Stimulated activated CD4-positive, alpha-beta T cell treated with anti-CD3 and anti-CD28 coated beads, Interleukin-4, amount 100 ng/mL, for 4 hours (primary cell): Measurements from ENCODE around the gene AP3S2.

Experiments used
- DNase-seq, 2 experiments: peaks; one replicate each; pipeline ENCODE4 v3.0.0-alpha.2; 2020

AP3S2 gene

DNA sequence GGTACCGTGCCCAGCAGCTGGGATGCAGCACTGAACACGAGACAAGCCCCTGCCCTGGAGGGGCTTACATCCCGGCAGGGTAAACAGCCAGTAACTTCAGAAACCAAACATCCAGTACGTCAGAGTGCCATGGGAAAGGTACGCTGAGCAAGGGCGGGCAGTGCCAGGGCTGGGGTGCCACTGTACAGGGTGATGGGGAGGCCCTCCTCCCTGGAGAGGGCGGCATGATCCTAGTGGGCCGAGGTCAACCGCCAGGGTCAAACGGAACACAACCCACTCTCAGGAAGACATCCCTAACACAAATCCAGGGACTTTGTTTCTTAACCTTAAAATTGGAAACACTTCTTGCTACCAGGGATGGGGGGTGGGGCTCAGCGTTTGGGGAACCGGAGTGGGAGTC lies 63.2 kb downstream of the AP3S2 start:
- no peak for DNase-seq

DNA sequence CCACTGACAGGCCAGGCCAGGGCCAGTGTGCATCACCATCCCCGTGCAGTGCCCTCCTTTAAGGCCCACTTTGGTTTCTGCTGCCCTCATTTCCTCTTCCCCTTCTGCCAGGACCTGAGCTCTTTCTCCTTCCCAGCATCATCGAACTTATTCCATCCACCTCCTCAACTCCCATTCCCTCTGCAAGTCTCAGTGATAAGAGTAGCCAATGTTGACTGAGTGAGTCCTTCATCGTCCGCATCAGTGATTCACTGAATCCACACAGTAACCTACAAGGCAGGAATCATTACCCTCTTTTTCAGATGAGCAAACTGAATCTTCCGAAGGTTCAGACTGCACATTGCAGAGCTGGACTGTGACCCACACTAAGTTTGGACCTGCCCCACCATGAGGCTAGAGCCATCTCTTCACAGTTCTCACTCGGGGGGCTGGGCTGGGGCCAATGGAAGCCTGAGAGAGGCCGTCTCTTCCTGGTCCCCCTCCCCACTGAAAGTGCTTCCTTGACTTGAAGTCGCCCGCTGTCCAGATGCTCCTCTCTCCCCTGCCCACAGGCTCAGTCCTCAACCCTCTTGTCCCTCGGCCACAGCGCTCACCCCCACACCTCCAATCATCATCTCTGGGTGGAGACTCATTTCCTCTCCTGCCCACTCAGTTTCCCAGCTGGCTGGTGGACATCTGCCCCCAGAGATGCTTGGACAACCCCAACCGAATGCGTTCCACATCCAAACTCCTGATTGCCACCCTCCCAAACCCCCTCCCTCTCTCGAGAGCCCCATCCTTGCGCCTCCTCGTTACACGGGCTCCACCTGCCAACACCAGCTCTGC lies 64.0 kb downstream of the AP3S2 start:
- DNase-seq, result no peak

- no peak for DNase-seq
Observed at GRCh38 chr15:89829161-89829560, 64.6 kb downstream of the AP3S2 start.

GRCh38 chr15:89828281-89829145 lies 65.3 kb downstream of the AP3S2 start:
- DNase-seq, result no peak

DNA sequence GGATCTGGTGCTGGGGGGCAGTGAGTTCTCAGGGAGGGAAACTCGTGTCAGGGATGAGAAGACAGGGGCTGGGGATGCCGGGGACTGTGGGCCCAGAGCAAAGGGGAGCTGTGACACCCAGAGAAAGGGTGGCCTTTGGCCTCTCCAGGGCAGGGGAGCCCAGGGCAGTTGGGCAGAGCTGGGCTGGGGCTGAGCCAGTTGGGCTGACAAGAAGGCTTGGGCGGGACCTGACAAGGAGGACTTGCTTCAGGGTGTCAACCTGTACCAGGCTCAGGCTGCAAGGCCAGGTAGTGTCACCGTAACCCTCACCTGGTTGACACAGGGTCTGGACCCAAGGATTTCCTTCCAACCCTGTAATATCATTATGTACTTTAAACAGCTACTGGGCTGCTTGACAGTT lies 66.0 kb downstream of the AP3S2 start:
- DNase-seq, result no peak

GRCh38 chr15:89826671-89827655 lies 66.8 kb downstream of the AP3S2 start:
- no peak for DNase-seq

GRCh38 chr15:89825271-89825940 lies 68.4 kb downstream of the AP3S2 start:
- DNase-seq, result no peak

- DNase-seq, result no peak
Observed at GRCh38 chr15:89824607-89824867, 69.3 kb downstream of the AP3S2 start.

- no peak for DNase-seq
Observed at GRCh38 chr15:89823836-89824606, 69.8 kb downstream of the AP3S2 start.

DNA sequence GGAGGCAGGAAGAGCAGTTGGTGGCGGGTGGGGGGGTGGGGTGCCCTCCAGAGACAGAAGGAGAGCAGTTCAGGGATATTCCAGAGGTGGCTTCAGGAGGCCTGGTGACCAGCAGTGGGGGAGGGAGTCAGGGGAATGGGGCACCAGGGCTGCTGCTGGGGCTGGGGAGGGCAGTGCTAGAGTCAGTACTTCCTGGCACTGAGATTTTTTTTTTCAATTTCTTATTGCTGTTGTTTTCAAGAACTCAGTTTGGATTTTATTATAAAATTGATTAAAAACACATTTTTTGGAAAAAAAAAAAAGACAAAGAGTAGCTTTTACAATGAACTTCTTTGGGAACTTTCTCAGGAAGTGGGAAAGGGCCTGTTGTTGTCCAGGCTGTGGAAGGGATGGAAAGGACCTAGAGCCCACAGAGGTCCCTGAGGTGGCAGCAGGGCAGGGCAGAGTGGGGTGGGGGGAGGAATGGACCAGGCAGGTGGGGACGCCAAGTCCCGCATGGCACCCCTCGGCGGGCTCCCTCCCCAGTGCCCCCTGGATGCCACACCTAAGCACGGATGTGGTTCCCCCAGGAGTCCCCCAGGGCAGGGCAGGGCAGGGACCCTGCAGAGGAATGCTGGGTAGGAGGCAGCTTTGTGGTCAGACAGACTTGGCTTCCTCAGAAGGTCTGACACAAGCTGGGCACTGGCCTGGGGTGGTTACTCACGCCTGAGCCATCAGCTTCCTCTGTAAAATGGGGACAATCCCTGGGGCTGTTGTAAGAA lies 70.7 kb downstream of the AP3S2 start:
- no peak for DNase-seq

DNA sequence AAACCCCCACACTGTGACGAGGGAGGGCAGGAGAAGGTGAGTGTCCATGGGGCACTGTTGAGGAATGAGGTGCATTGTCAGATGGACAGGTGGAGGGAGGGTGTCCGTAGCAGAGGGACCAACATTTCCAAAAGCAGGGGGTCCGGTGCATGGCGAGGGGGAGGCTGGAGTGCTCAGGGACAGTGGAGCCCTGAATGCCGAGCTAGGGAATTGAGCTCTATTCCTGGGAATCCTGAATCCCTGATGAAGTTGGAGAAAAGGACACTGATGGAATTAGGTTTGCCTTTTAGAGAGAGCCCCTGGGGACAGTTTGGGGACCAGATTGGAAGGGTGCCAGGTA lies 71.2 kb downstream of the AP3S2 start:
- DNase-seq, result no peak

DNA sequence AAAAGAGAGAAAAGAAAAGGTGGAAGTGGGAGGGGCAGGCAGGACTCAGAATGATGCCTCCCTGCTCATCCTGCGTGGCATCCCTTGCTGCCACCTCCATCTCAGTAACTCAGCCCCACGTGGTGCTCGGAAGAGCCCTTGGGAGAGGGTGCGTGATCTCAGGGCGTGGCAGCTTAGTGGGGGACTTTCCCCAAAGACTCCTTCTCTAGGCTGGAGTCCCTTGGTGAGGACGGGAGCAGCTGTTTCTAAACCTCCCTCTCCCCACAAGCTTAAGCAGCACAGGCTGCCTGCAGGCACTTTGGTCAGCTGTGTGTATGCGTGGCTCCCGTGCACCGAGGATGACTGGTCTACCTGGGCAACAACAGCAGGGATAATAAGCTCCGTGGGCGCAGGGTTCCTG lies 71.8 kb downstream of the AP3S2 start:
- DNase-seq, result no peak

DNA sequence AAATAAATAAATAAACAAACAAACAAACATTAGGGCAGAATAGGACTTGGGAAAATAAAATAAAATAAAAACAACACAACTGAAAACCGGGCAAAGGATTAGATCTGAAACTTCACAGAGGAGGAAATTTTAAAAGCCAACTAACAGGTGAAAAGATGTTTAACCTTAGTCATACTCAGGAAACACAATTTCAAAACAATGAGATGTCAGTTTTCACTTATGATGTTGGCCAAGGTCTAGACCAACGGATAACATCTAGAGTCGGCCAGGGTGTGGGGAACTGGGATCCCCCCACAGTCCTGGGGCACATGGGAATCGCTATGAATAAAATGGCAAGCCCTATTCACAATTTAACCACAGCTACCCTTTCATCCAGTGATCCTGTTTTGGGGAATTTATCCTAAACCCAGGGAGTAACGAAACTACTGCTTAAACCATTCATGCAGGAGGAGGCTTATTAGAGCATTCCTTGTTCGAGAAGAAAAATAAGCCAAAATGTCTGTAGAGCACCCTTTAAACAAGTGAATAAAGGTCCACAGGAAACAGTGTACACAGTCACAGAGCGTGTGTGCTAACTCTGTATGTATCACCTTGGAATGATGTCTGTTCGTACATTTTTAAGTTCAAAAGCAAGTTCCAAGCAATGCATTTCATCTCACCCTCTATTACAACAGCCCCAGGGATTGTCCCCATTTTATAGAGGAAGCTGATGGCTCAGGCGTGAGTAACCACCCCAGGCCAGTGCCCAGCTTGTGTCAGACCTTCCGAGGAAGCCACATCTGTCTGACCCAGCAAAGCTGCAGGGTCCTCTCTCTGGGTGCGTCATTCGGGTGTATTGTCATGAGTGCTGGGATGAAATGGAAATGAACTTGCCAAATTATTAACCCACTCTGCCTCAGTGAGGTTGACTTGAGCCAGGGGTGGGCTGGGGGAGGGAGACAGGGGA lies 72.9 kb downstream of the AP3S2 start:
- no peak for DNase-seq

DNA sequence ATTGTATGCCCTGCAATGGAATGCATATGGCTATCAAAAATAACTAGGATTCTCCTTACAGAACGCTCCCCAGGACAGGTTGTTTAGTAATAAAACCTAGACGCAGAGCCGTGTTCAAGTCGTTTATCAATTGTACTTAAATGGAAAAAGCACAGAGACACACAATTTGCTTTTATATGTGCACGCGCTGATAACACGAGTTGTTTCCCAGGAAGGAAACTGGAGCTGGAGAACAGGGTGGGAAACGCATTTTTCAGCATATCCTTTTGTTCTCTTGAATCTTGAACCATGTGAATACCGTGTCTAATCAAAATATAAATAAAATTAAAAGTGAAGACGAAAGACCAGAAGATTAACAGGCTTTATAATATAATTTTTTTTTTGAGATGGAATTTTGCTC lies 75.5 kb downstream of the AP3S2 start:
- no peak for DNase-seq

GRCh38 chr15:89817701-89818280 lies 76.0 kb downstream of the AP3S2 start:
- no peak for DNase-seq

GRCh38 chr15:89815769-89816168 lies 78.0 kb downstream of the AP3S2 start:
- DNase-seq, result no peak

- DNase-seq, result no peak
Observed at GRCh38 chr15:89814112-89814742, 79.6 kb downstream of the AP3S2 start.

DNA sequence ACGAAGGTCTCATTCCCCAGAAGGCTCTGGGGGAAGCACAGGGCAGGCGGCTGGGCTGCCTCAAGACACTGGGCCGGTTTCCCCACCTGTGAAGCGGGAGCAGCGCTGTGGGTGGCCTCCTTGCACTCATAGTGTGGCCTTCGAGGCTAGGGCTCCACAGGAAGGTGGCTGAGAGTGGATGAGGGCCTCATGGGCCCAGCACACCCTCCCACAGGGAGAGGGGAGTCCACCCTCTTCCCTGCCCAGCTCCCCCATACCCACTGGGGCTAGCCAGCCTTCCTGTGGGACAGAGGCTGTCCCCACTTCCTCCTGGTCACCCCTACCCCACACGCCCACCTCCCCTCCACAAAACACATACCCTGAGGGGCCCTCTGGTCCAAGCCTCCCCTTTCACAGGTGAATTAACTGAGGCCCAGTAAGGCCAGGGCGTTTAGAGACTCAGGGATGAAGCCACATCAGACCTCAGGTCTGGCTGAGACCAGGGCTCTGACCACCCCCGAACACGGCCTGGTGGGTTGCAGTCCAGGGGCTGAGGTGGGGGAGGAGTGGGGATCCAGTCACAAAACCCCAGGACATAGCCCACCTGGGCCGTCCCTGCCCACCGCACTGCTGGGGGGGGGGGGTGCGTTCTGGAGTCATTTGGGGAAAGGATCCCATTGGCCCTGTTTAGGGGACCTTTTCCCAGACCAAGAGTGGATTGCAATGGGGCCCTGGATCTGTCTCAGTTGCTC lies 80.2 kb downstream of the AP3S2 start:
- DNase-seq, result no peak
